ENCODE measurements around the gene SLIT3. TPM values are rescaled to one million over a fixed set of nuclear protein-coding genes. Genes with fewer than 3 reads are reported as not detected.

Gene SLIT3
- total and polyA plus RNA-seq, 10 of the 15 experiments (the other 5 are each of a cell fraction or from before 2014, with no cell fraction given), result 0.05 TPM; not detected in 9

DNA sequence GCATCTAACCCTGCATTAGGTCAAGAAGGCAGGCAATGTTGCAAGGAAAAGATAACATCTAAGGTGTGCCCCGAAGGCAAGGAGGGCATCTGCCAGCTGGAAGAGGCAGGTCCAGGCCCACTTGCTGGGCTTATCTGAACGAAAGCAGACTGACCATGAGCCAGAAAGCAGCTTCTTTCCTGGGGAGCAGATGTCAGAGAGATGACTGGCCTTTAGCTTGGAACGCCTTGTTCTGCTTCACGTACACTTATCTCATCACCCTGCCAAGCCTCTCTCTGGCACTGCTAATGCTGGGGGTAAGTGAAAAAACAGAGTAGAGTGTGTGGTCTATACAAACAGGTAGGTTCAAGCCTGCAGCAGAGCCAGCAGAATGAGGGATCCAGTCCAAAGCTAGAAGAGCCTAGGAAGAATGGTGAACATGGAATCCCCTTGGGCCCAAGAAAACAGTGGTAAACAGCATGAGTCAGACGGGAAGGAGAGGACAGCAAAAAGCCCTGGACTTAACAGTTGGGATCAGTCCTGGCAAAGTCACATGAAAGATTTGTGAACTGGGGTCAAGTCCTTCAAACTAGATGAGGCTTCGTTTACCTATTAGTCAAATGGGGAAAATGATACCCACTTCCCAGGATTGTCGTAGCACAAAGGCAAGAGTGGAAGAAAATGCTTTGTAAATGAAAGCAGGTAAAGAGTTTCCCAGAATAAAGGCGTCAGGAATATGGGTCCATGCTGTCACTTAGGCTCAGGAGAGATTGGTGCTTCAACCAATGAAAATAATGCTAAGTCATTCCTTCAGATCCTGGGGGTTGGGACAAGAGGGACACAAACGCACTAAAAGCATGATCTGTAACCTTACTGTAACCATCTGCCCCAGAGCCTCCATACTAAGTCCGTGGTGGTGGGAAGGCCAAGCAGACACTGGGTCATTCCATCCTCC lies 200.9 kb downstream of the SLIT3 start:
- no peak overlapping the region for H3K4me2 ChIP-seq (ENCODE audit: control insufficient read depth, insufficient read depth)
- H3K4me1 ChIP-seq (ENCODE audit: control insufficient read depth, insufficient read depth, low read length), result no peaks in the 10 kb centered on the region
- H2AFZ ChIP-seq (ENCODE audit: control insufficient read depth, low read depth, low read length), result no peak overlapping the region
- H3K36me3 ChIP-seq (ENCODE audit: control insufficient read depth in 2 of 2, insufficient read depth in 2 of 2, low read length in 1 of 2), result no peaks in the 10 kb centered on the region
- H3K9me3 ChIP-seq (replicated peaks; ENCODE audit: control insufficient read depth, insufficient read depth, low read length), result no peaks in the 10 kb centered on the region
- H4K20me1 ChIP-seq (ENCODE audit: control insufficient read depth, insufficient read depth), result no peaks in the 10 kb centered on the region
- POLR2A ChIA-PET, result no interaction called here
- no peaks in the 10 kb centered on the region for H3K79me2 ChIP-seq (ENCODE audit: control insufficient read depth, insufficient read depth, low read length)
- H3K27ac ChIP-seq (ENCODE audit: control insufficient read depth, insufficient read depth), result no peak overlapping the region
- intact Hi-C loops (cut with micrococcal nuclease; ENCODE audit: unreplicated experiment) (no loop called here), in situ Hi-C loops (cut with MboI) (no loop called here)
- BruUV-seq (replicated peaks), result no TSS peak
- 7% methylated on average over 10 of the region's 10 CpGs for WGBS (ENCODE audit: insufficient coverage, insufficient replicate concordance, low lambda C conversion rate, missing lambda C conversion rate)
- RAD21 ChIA-PET (ENCODE audit: unreplicated experiment), result no interaction called here
- ATAC-seq (no peak), DNase-seq (ENCODE audit: low read depth, low spot score) (no peak), FAIRE-seq (no peak)
- H3K4me3 ChIP-seq, result no peak overlapping the region
- SMC1A ChIA-PET (ENCODE audit: uncharacterized antibody, unreplicated experiment), result no interaction called here
- CTCF ChIA-PET, result interaction anchor here (1.6 kb wide), 1 partner anchor 15 kb away, joined by 3 read pairs; no protein-coding TSS in a partner anchor
- peaks cover 0 to 2% of the 10 kb centered on the region in 2 experiments; a peak in 2 of 4 replicates for H3K27me3 ChIP-seq (replicated peaks in 1 of 2; ENCODE audit: control insufficient read depth in 2 of 2, insufficient read depth in 2 of 2, low read length in 1 of 2)
- no peak for TF ChIP-seq EGR1 (IDR thresholded peaks at IDR 0.05; ENCODE audit: borderline replicate concordance in 1 of 2, low read depth in 2 of 2, low read length in 2 of 2)
- TF ChIP-seq ZNF217 (IDR thresholded peaks at IDR 0.05), result no peak
- no peak for TF ChIP-seq CBX3 (IDR thresholded peaks at IDR 0.05; ENCODE audit: borderline replicate concordance, low read depth)
- no peak for TF ChIP-seq IKZF1 (conservative IDR thresholded peaks at IDR 0.05)
- no peak for TF ChIP-seq KAT2A (conservative IDR thresholded peaks at IDR 0.05; ENCODE audit: control insufficient read depth, low read depth, low read length)
- H3K9ac ChIP-seq (ENCODE audit: control insufficient read depth, insufficient read depth, low read length), result no peak overlapping the region
